Parathyroid adenoma (tissue), 2 donors: ENCODE results near the gene CASTOR2.
"Not testable (repeated sequence)": the region's sequence is repeated elsewhere in the genome, so short reads cannot be mapped to it uniquely, and the experiment has no call there.

Experiments used
- H2AFZ ChIP-seq: fragments of 300-600 bp; sonication (generic); one replicate; pipeline ENCODE4 v1.7.0; 2017; ENCODE audit warnings: antibody characterized with exemption, mild to moderate bottlenecking
- H3K27ac ChIP-seq: fragments of 300-600 bp; sonication (generic); one replicate; pipeline ENCODE4 v1.7.0; 2017
- H3K27me3 ChIP-seq: fragments of 300-600 bp; sonication (generic); one replicate; pipeline ENCODE4 v1.7.0; 2017; ENCODE audit warnings: low read length; ENCODE audit not compliant: control insufficient read depth, insufficient read depth
- H3K36me3 ChIP-seq: fragments of 300-600 bp; sonication (generic); one replicate; pipeline ENCODE4 v1.7.0; 2017; ENCODE audit warnings: low read length; ENCODE audit not compliant: control insufficient read depth, insufficient read depth
- H3K4me1 ChIP-seq: fragments of 300-600 bp; sonication (generic); one replicate; pipeline ENCODE4 v1.7.0; 2017; ENCODE audit warnings: control low read depth
- H3K4me2 ChIP-seq: fragments of 300-600 bp; sonication (generic); one replicate; pipeline ENCODE4 v1.7.0; 2017; ENCODE audit warnings: low read length
- H3K4me3 ChIP-seq: fragments of 300-600 bp; sonication (generic); one replicate; pipeline ENCODE4 v1.7.0; 2017; ENCODE audit warnings: low read depth, low read length
- H3K79me2 ChIP-seq: fragments of 300-600 bp; sonication (generic); one replicate; pipeline ENCODE4 v1.7.0; 2017; ENCODE audit warnings: control low read depth
- H3K9ac ChIP-seq: fragments of 300-600 bp; sonication (generic); one replicate; pipeline ENCODE4 v1.7.0; 2017; ENCODE audit warnings: mild to moderate bottlenecking
- H3K9me3 ChIP-seq: fragments of 300-600 bp; sonication (generic); one replicate; pipeline ENCODE4 v1.7.0; 2017; ENCODE audit warnings: low read length; ENCODE audit not compliant: control insufficient read depth
- CTCF ChIP-seq: fragments of 300-600 bp; sonication (generic); IDR thresholded peaks from one replicate; pipeline ENCODE4 v1.7.0; 2017; ENCODE audit warnings: antibody characterized with exemption, mild to moderate bottlenecking
- donor health status: primary hyperparathyroidism.

Gene CASTOR2

GRCh38 chr7:75072981-75073283 is 108.4 kb downstream of the CASTOR2 start:
- Histone ChIP-seq H3K9ac (peak overlapping the region; percentile 89), H3K9me3 (no peaks in the 10 kb centered on the region), H3K27ac (peak overlapping the region; percentile 85), H3K4me1 (peaks cover 8% of the 10 kb centered on the region), H3K27me3 (no peaks in the 10 kb centered on the region), H2AFZ (peak overlapping the region; percentile 97), H3K4me3 (peak overlapping the region; percentile 76), H3K4me2 (peak overlapping the region; percentile 77), H3K36me3 (no peaks in the 10 kb centered on the region), H3K79me2 (peaks cover 3% of the 10 kb centered on the region)
- TF ChIP-seq CTCF: no peak

- not testable (repeated sequence) for H3K9ac ChIP-seq, H3K36me3 ChIP-seq, H3K4me1 ChIP-seq, H3K9me3 ChIP-seq, H3K27me3 ChIP-seq, H3K79me2 ChIP-seq
- Histone ChIP-seq H3K4me3 (peak overlapping the region; percentile 76), H2AFZ (peak overlapping the region; percentile 97), H3K27ac (peak overlapping the region; percentile 85), H3K4me2 (peak overlapping the region; percentile 77)
These were observed 109.7 kb downstream of the CASTOR2 start for GRCh38 chr7:75074262-75074641.
